Ascending aorta (tissue), 2 donors: ENCODE data around the gene CCN6. TPM values are rescaled to one million over a fixed set of nuclear protein-coding genes. Genes with fewer than 3 reads are reported as not detected.

Source experiments
- DNase-seq, 2 donors: peaks; one replicate each; pipeline ENCODE4 v3.0.0-alpha.2; 2019; ENCODE audit warnings: low spot score in 2 of 2
- H3K27ac ChIP-seq, 2 donors: fragments of 200-600 bp; sonication (generic); one replicate each; pipeline ENCODE4 v1.5.1; 2016 to 2017; ENCODE audit warnings: mild to moderate bottlenecking in 1 of 2
- H3K27me3 ChIP-seq: fragments of 200-600 bp; sonication (generic); one replicate; pipeline ENCODE4 v1.5.1; 2017
- H3K36me3 ChIP-seq, 2 donors: fragments of 200-600 bp; sonication (generic); one replicate each; pipeline ENCODE4 v1.5.1; 2016
- H3K4me1 ChIP-seq, 2 donors: fragments of 200-600 bp; sonication (generic); one replicate each; pipeline ENCODE4 v1.5.1; 2016 to 2017; ENCODE audit warnings: mild to moderate bottlenecking in 1 of 2
- H3K4me3 ChIP-seq, 2 donors: fragments of 200-600 bp; sonication (generic); one replicate each; pipeline ENCODE4 v1.5.1; 2016 to 2017; ENCODE audit warnings: mild to moderate bottlenecking in 1 of 2
- H3K9me3 ChIP-seq, 2 donors: fragments of 200-600 bp; sonication (generic); one replicate each; pipeline ENCODE4 v1.5.1; 2016
- CTCF ChIP-seq, 3 experiments: fragments of 200-600 bp in 2 of 3; fragments of 450-650 bp in 1 of 3; sonication (generic) in 2 of 3; IDR thresholded peaks; one replicate each; pipeline ENCODE4 v1.5.1; 2016 to 2019; ENCODE audit warnings: antibody characterized with exemption in 3 of 3, mild to moderate bottlenecking in 1 of 3, moderate library complexity in 1 of 3
- intact Hi-C: fragments of 100-400 bp; cut with DNase I; formaldehyde crosslinking; loops from one replicate; pipeline ENCODE4 v1.15.1; 2023
- total RNA-seq: library from RNA; depleted of rRNA; stranded (reverse); fragments of >200 nt; gene quantifications from one replicate; pipeline ENCODE4 v1.1.0, GENCODE V29; 2016

CCN6 gene
- total RNA-seq, 1 donor from 2014 or later: not detected

- H3K9me3 ChIP-seq: no peaks in the 10 kb centered on the region
- intact Hi-C loops: loop anchor here (10.0 kb wide), 1 partner anchor 546 kb away; the partner anchor contains the start of gene REV3L
- no peaks in the 10 kb centered on the region for H3K27me3 ChIP-seq
- H3K36me3 ChIP-seq: no peaks in the 10 kb centered on the region
- TF ChIP-seq CTCF (IDR thresholded peaks at IDR 0.05): no peak
- no peak overlapping the region for H3K27ac ChIP-seq
- no peak overlapping the region for H3K4me3 ChIP-seq
- H3K4me1 ChIP-seq: peaks cover 0 to 3% of the 10 kb centered on the region in 2 donors
- DNase-seq: no peak
These were observed 23.5 kb upstream of the CCN6 start for GRCh38 chr6:112030206-112030960.

GRCh38 chr6:112030961-112031660, 22.8 kb upstream of the CCN6 start:
- H3K27me3 ChIP-seq: no peaks in the 10 kb centered on the region
- intact Hi-C loops: loop anchor here (10.0 kb wide), 1 partner anchor 546 kb away; the partner anchor contains the start of gene REV3L
- TF ChIP-seq CTCF (IDR thresholded peaks at IDR 0.05): no peak
- H3K4me1 ChIP-seq: peaks cover 0 to 3% of the 10 kb centered on the region in 2 donors
- no peaks in the 10 kb centered on the region for H3K9me3 ChIP-seq
- no peak overlapping the region for H3K27ac ChIP-seq
- no peak for DNase-seq
- H3K36me3 ChIP-seq: no peaks in the 10 kb centered on the region
- no peak overlapping the region for H3K4me3 ChIP-seq

DNA sequence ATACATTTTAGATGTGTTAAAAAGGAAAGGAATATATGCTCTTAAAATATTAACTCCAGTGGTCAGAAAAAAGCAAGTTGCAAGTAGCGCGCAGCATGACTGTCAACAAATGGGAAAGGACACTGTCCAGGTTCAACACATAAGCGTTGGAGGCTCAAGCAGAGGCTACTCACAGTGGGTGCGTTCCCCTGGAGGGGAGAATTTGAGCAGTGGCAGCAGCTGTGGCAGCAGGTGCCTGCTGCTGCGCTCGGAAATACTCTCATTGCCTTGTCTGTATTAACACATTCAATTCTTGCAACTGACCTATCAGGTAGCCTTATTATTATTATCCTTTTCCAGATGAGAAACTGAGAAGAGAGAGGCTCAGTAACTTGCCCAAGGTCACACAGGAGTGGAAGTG, 21.9 kb upstream of the CCN6 start:
- DNase-seq: no peak
- TF ChIP-seq CTCF (IDR thresholded peaks at IDR 0.05): no peak
- Histone ChIP-seq H3K4me1 (peaks cover 0 to 3% of the 10 kb centered on the region in 2 donors), H3K4me3 (no peak overlapping the region), H3K27ac (no peak overlapping the region), H3K27me3 (no peaks in the 10 kb centered on the region), H3K9me3 (no peaks in the 10 kb centered on the region), H3K36me3 (no peaks in the 10 kb centered on the region)
- intact Hi-C loops: loop anchor here (10.0 kb wide), 1 partner anchor 547 kb away; the partner anchor contains the start of gene REV3L

GRCh38 chr6:112032728-112033127, 21.2 kb upstream of the CCN6 start:
- Histone ChIP-seq H3K9me3 (no peaks in the 10 kb centered on the region), H3K4me1 (peaks cover 0 to 8% of the 10 kb centered on the region in 2 donors), H3K36me3 (no peaks in the 10 kb centered on the region), H3K27me3 (no peaks in the 10 kb centered on the region), H3K27ac (no peak overlapping the region), H3K4me3 (no peak overlapping the region)
- intact Hi-C loops: loop anchor here (10.0 kb wide), 1 partner anchor 548 kb away; the partner anchor contains the start of gene REV3L
- no peak for DNase-seq
- TF ChIP-seq CTCF (IDR thresholded peaks at IDR 0.05): no peak

DNA sequence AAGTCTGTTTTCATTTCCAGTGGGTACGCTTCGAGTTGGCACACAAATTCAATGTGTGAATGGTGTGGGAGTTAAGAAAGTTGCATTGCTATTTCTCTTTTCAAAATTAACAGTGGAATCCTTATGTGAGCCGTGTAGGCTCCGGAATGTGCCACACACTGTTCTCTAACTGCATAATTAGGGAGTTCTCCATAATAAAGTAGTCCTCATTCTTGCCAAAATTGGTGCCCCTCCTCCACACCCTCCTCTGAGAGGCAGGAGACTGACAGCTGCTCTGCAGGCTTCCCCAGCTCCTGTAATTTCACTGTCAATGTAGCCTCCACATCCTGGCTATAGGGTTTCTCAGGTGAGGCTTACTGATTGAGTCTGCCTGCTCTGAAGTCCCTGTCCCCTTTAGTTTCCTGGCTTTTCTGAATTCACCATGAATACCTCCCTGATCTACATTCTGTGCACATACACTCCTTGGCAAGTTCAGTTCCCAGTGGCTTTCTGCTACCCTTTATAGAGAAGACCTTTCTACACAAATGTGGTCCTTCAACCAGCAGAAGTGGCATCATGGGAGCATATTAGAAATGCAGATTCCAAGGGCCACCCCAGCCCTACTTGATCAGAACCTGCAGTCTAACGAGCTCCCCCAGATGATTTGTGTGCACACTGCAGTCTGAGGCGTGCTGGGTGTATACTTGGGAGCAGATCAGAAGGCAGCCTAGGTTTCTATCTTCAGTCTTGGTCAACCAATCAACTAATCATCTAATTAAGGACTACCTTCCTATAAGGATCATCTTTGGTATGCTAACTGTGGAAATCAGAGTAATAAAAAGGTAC, 19.9 kb upstream of the CCN6 start:
- H3K4me1 ChIP-seq: peaks cover 5 to 18% of the 10 kb centered on the region in 2 donors
- H3K4me3 ChIP-seq: no peak overlapping the region
- H3K9me3 ChIP-seq: no peaks in the 10 kb centered on the region
- H3K36me3 ChIP-seq: no peaks in the 10 kb centered on the region
- intact Hi-C loops: loop anchor here (10.0 kb wide), 1 partner anchor 549 kb away; the partner anchor contains the start of gene REV3L
- peak overlapping the region in 1 of 2 donors; percentile 44 for H3K27ac ChIP-seq
- H3K27me3 ChIP-seq: no peaks in the 10 kb centered on the region
- DNase-seq: no peak
- no peak for TF ChIP-seq CTCF (IDR thresholded peaks at IDR 0.05)
